A549 treated with GW870086 at 1 μM for 4 hours (cell line): ENCODE data around the gene BSG. TPM values are rescaled to one million over a fixed set of nuclear protein-coding genes. Genes with fewer than 3 reads are reported as not detected.

Source experiments
- total RNA-seq: library from RNA; stranded (reverse); fragments of 200-300 nt; extraction: Qiagen RNA extraction; gene quantifications from 5 replicates; pipeline ENCODE4 v1.2.3, GENCODE V29; 2022; ENCODE audit warnings: low read depth

BSG gene
- total RNA-seq: 661 to 737 TPM (median 728 TPM) in 5 replicates

GRCh38 chr19:572140-572742 is at the start of gene BSG:
Gene BSG (plus strand): TSS chr19:572596. CDS start chr19:572635, 39 bp downstream.

GRCh38 chr19:531753-532560 is 40.4 kb upstream of the BSG start, which contains the start of gene CDC34:
Gene CDC34 (plus strand): TSS chr19:531760. CDS start chr19:531932, 172 bp downstream.

GRCh38 chr19:543910-544608 is 28.3 kb upstream of the BSG start, which contains the start of gene GZMM:
Gene GZMM (plus strand): TSS chr19:544053. CDS start chr19:544072, 19 bp downstream.

GRCh38 chr19:589693-590395 is 17.4 kb downstream of the BSG start, which contains the start of gene HCN2:
Gene HCN2 (plus strand): TSS chr19:589881. CDS start chr19:589946, 65 bp downstream.

Other genes with a start within 250 kb of the BSG start
- gene MIER2, start 227.8 kb upstream of the BSG start, total RNA-seq: 14.9 to 21.0 TPM (median 19.5 TPM) in 5 replicates
- gene C2CD4C, start 163.4 kb upstream of the BSG start, total RNA-seq: 0.37 to 0.46 TPM (median 0.40 TPM) in 5 replicates
- 0.80 to 1.3 TPM (median 1.00 TPM) in 5 replicates for gene SHC2, start 111.6 kb upstream of the BSG start, total RNA-seq
- 0.14 to 0.40 TPM (median 0.33 TPM) in 5 replicates for gene MADCAM1, start 76.1 kb upstream of the BSG start, total RNA-seq
- gene TPGS1, start 65.1 kb upstream of the BSG start, total RNA-seq: 12.4 to 16.5 TPM (median 14.8 TPM) in 5 replicates
- 63.4 to 96.7 TPM (median 95.7 TPM) in 5 replicates for gene CDC34, start 40.8 kb upstream of the BSG start, total RNA-seq
- 0.27 to 0.57 TPM (median 0.38 TPM) in 3 of 5 replicates, not detected in the others for gene GZMM, start 28.5 kb upstream of the BSG start, total RNA-seq
- 28.8 to 39.6 TPM (median 38.9 TPM) in 5 replicates for gene HCN2, start 17.3 kb downstream of the BSG start, total RNA-seq
- gene POLRMT, start 60.9 kb downstream of the BSG start, total RNA-seq: 74.9 to 100 TPM (median 98.7 TPM) in 5 replicates
- gene FGF22, start 67.3 kb downstream of the BSG start, total RNA-seq: 0.32 to 0.79 TPM (median 0.67 TPM) in 5 replicates
- 57.4 to 74.9 TPM (median 73.8 TPM) in 5 replicates for gene RNF126, start 90.6 kb downstream of the BSG start, total RNA-seq
- gene FSTL3, start 103.8 kb downstream of the BSG start, total RNA-seq: 198 to 248 TPM (median 224 TPM) in 5 replicates
- gene PRSS57, start 122.9 kb downstream of the BSG start, total RNA-seq: not detected in 5 replicates
- gene PALM, start 136.3 kb downstream of the BSG start, total RNA-seq: 9.8 to 18.2 TPM (median 15.0 TPM) in 5 replicates
- 67.0 to 86.8 TPM (median 81.7 TPM) in 5 replicates for gene MISP, start 178.5 kb downstream of the BSG start, total RNA-seq
- gene PTBP1, start 224.9 kb downstream of the BSG start, total RNA-seq: 206 to 217 TPM (median 211 TPM) in 5 replicates
- 2.3 to 5.5 TPM (median 4.8 TPM) in 5 replicates for gene PLPPR3, start 249.4 kb downstream of the BSG start, total RNA-seq